Sigmoid colon (tissue), 7 donors: Measurements from ENCODE around the gene AIMP1. TPM values are rescaled to one million over a fixed set of nuclear protein-coding genes. Genes with fewer than 3 reads are reported as not detected.

Experiments used
- DNase-seq: peaks from one replicate; pipeline ENCODE4 v3.0.0-alpha.2; 2019
- H3K27ac ChIP-seq, 4 donors: fragments of 200-600 bp; sonication (generic); one replicate each; pipeline ENCODE4 v1.5.1; 2016 to 2019; ENCODE audit warnings: mild to moderate bottlenecking in 1 of 4
- H3K27me3 ChIP-seq, 3 donors: fragments of 200-600 bp; sonication (generic); one replicate each; pipeline ENCODE4 v1.5.1; 2019; ENCODE audit warnings: mild to moderate bottlenecking in 1 of 3
- H3K36me3 ChIP-seq, 4 donors: fragments of 200-600 bp; sonication (generic); one replicate each; pipeline ENCODE4 v1.5.1; 2016 to 2019
- H3K4me1 ChIP-seq, 4 donors: fragments of 200-600 bp; sonication (generic); one replicate each; pipeline ENCODE4 v1.5.1; 2017 to 2019
- H3K4me3 ChIP-seq, 4 donors: fragments of 200-600 bp; sonication (generic); one replicate each; pipeline ENCODE4 v1.5.1; 2017 to 2019; ENCODE audit warnings: mild to moderate bottlenecking in 2 of 4, moderate library complexity in 1 of 4
- H3K9me3 ChIP-seq, 4 donors: fragments of 200-600 bp in 3 of 4; sonication (generic) in 3 of 4; one replicate each; pipeline versions ENCODE4 v1.5.1 to v1.6.1; 2013 to 2019
- CTCF ChIP-seq, 4 experiments: fragments of 450-650 bp in 3 of 4; fragments of 200-600 bp in 1 of 4; IDR thresholded peaks; one replicate each; pipeline ENCODE4 v1.5.1; 2016 to 2019; ENCODE audit warnings: antibody characterized with exemption in 4 of 4, mild to moderate bottlenecking in 3 of 4, moderate library complexity in 2 of 4
- EP300 ChIP-seq, 4 donors: sonication (generic); formaldehyde crosslinking; IDR thresholded peaks; one replicate each; pipeline ENCODE4 v1.6.1; 2017; ENCODE audit warnings: antibody characterized with exemption in 4 of 4
- POLR2A ChIP-seq, 2 donors: fragments of 450-650 bp; IDR thresholded peaks; one replicate each; pipeline ENCODE4 v1.6.1; 2016; ENCODE audit warnings: antibody characterized with exemption in 2 of 2, mild to moderate bottlenecking in 2 of 2, moderate library complexity in 2 of 2
- POLR2AphosphoS5 ChIP-seq, 4 donors: sonication (generic); formaldehyde crosslinking; IDR thresholded peaks; one replicate each; pipeline ENCODE4 v1.6.1; 2017; ENCODE audit warnings: antibody characterized with exemption in 4 of 4
- whole genome bisulfite sequencing, 2 donors: extraction: QIAGEN DNeasy Blood & Tissue Kit; methylation state at CpG; one replicate each; pipeline ENCODE4 v1.1.7; 2013; 5-methylcytosine and 5-hydroxymethylcytosine counted together
- intact Hi-C: fragments of 100-400 bp; cut with DNase I; formaldehyde crosslinking; loops from one replicate; pipeline ENCODE4 v1.15.1; 2023
- polyA plus RNA-seq, 3 donors: library from polyadenylated mRNA; stranded (reverse); fragments of 200-250 nt; gene quantifications; one replicate each; pipeline ENCODE4 v1.2.3, GENCODE V29; 2013
- total RNA-seq, 4 donors: library from RNA; depleted of rRNA; stranded (reverse); fragments of >200 nt; gene quantifications; one replicate each; pipeline ENCODE4 v1.1.0, GENCODE V29; 2016
- donor health status: healthy with polysubstance abuse.
- donor health status: Bipolar disorder and iron deficiency.
- donor health status: healthy.

Gene AIMP1
- total and polyA plus RNA-seq, 7 donors = 24.4 to 36.0 (median 29.6) TPM

- intact Hi-C loops = loop anchor here (10.0 kb wide), 1 partner anchor 1402 kb away; no protein-coding TSS in a partner anchor
- Histone ChIP-seq H3K4me3 (no peak overlapping the region), H3K36me3 (peaks cover 0 to 6% (median 0%) of the 10 kb centered on the region in 4 donors), H3K4me1 (peaks cover 0 to 28% (median 25%) of the 10 kb centered on the region in 4 donors), H3K27me3 (no peaks in the 10 kb centered on the region), H3K9me3 (no peaks in the 10 kb centered on the region), H3K27ac (no peak overlapping the region)
- no peak for DNase-seq
- WGBS, 2 donors = 87 to 90% methylated on average over 3 of the region's 3 CpGs
- TF ChIP-seq POLR2AphosphoS5 (IDR thresholded peaks at IDR 0.05) = no peak
- no peak for TF ChIP-seq EP300 (IDR thresholded peaks at IDR 0.05)
- TF ChIP-seq CTCF (IDR thresholded peaks at IDR 0.05) = no peak
- TF ChIP-seq POLR2A (IDR thresholded peaks at IDR 0.05) = no peak
These were observed 3.3 kb upstream of the AIMP1 start for GRCh38 chr4:106312997-106313522.

- peak overlapping the region; percentile 73 to 97 (median 87) for H3K4me3 ChIP-seq
- H3K4me1 ChIP-seq = peaks cover 0 to 43% (median 30%) of the 10 kb centered on the region in 4 donors
- no peak for TF ChIP-seq POLR2A (IDR thresholded peaks at IDR 0.05)
- no peak for TF ChIP-seq EP300 (IDR thresholded peaks at IDR 0.05)
- no peak for TF ChIP-seq CTCF (IDR thresholded peaks at IDR 0.05)
- no peak for TF ChIP-seq POLR2AphosphoS5 (IDR thresholded peaks at IDR 0.05)
- no peaks in the 10 kb centered on the region for H3K9me3 ChIP-seq
- intact Hi-C loops = loop anchor here (10.0 kb wide), 1 partner anchor 1400 kb away; no protein-coding TSS in a partner anchor
- no peaks in the 10 kb centered on the region for H3K27me3 ChIP-seq
- 9 to 30% methylated on average over 6 of the region's 6 CpGs for WGBS, 2 donors
- H3K36me3 ChIP-seq = no peaks in the 10 kb centered on the region
- peak overlapping the region; percentile 92 to 99 (median 94) for H3K27ac ChIP-seq
- DNase-seq = no peak
These were observed 1.4 kb upstream of the AIMP1 start for GRCh38 chr4:106314960-106315359.

GRCh38 chr4:106315476-106315967, 828 bp upstream of the AIMP1 start:
- TF ChIP-seq POLR2AphosphoS5 (IDR thresholded peaks at IDR 0.05) (no peak), POLR2A (IDR thresholded peaks at IDR 0.05) (no peak), CTCF (IDR thresholded peaks at IDR 0.05) (no peak), EP300 (IDR thresholded peaks at IDR 0.05) (no peak)
- Histone ChIP-seq H3K4me3 (peak overlapping the region; percentile 73 to 97 (median 87)), H3K36me3 (no peaks in the 10 kb centered on the region), H3K4me1 (peaks cover 0 to 43% (median 30%) of the 10 kb centered on the region in 4 donors), H3K9me3 (no peaks in the 10 kb centered on the region), H3K27ac (peak overlapping the region; percentile 92 to 99 (median 94)), H3K27me3 (no peaks in the 10 kb centered on the region)
- intact Hi-C loops = loop anchor here (10.0 kb wide), 1 partner anchor 1399 kb away; no protein-coding TSS in a partner anchor
- WGBS, 2 donors = 0 to 1% methylated on average over 13 of the region's 13 CpGs
- no peak for DNase-seq

GRCh38 chr4:106316773-106317409, 541 bp downstream of the AIMP1 start:
- no peaks in the 10 kb centered on the region for H3K9me3 ChIP-seq
- intact Hi-C loops = loop anchor here (10.0 kb wide), 1 partner anchor 1398 kb away; no protein-coding TSS in a partner anchor
- 2 to 3% methylated on average over 13 of the region's 13 CpGs for WGBS, 2 donors
- H3K27me3 ChIP-seq = no peaks in the 10 kb centered on the region
- H3K27ac ChIP-seq = peak overlapping the region; percentile 92 to 99 (median 94)
- H3K4me3 ChIP-seq = peak overlapping the region; percentile 73 to 97 (median 87)
- peaks cover 0 to 43% (median 30%) of the 10 kb centered on the region in 4 donors for H3K4me1 ChIP-seq
- H3K36me3 ChIP-seq = peaks cover 0 to 4% (median 0%) of the 10 kb centered on the region in 4 donors
- TF ChIP-seq POLR2AphosphoS5 (IDR thresholded peaks at IDR 0.05) = no peak
- TF ChIP-seq CTCF (IDR thresholded peaks at IDR 0.05) = no peak
- no peak for TF ChIP-seq POLR2A (IDR thresholded peaks at IDR 0.05)
- TF ChIP-seq EP300 (IDR thresholded peaks at IDR 0.05) = no peak
- no peak for DNase-seq
